Activated CD8-positive, alpha-beta memory T cell treated with anti-CD3 and anti-CD28 coated beads, Interleukin-2, amount 50 U/mL, for 24 hours (primary cell): ENCODE measurements around the gene ERBB3.
"Not testable (repeated sequence)": the region's sequence is repeated elsewhere in the genome, so short reads cannot be mapped to it uniquely, and the experiment has no call there.

ENCODE experiments used
- DNase-seq: peaks from one replicate; pipeline ENCODE4 v3.0.0-alpha.2; 2020; ENCODE audit errors: extremely low read depth

ERBB3 gene

GRCh38 chr12:56079723-56080555 is at the start of gene ERBB3:
ERBB3 (plus strand) TSS chr12:56080165; CDS start chr12:56080301, 136 bp downstream.
- DNase-seq, result peak; percentile 27

DNA sequence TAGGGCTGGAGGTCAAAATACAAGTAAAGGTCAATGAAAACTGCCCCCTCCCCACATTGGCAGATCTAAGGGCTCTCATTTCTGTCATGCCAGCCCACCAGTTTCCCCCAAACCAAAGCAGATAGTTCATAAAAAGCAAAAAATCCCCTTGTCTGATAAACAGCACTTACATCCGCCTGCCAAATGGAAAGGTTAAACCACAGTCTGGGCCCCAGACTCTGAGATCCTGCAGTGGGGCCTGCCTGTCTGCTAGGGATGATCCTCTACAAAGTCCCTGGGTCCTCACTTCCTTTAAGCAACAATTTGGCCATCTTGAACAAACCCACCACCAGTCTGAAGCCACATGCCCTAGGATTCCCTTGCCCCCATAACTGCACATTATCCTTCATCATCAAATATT is 48.0 kb upstream of the ERBB3 start:
- no peak for DNase-seq

- DNase-seq, result no peak
These were observed 45.2 kb upstream of the ERBB3 start for GRCh38 chr12:56034586-56035332.

DNA sequence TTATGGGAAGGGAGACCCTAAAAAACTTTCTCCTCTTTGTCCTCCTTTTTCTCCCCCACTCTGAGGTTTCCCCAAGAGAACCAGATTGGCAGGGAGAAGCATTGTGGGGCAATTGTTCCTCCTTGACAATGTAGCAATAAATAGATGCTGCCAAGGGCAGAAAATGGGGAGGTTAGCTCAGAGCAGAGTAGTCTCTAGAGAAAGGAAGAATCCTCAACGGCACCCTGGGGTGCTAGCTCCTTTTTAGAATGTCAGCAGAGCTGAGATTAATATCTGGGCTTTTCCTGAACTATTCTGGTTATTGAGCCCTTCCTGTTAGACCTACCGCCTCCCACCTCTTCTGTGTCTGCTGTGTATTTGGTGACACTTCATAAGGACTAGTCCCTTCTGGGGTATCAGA is 42.8 kb upstream of the ERBB3 start:
- DNase-seq, result no peak

GRCh38 chr12:56038022-56038655 is 41.8 kb upstream of the ERBB3 start:
- no peak for DNase-seq

- DNase-seq, result no peak
These were observed 39.8 kb upstream of the ERBB3 start for GRCh38 chr12:56040151-56040550.

- no peak for DNase-seq
These were observed 38.9 kb upstream of the ERBB3 start for GRCh38 chr12:56040963-56041551.

DNA sequence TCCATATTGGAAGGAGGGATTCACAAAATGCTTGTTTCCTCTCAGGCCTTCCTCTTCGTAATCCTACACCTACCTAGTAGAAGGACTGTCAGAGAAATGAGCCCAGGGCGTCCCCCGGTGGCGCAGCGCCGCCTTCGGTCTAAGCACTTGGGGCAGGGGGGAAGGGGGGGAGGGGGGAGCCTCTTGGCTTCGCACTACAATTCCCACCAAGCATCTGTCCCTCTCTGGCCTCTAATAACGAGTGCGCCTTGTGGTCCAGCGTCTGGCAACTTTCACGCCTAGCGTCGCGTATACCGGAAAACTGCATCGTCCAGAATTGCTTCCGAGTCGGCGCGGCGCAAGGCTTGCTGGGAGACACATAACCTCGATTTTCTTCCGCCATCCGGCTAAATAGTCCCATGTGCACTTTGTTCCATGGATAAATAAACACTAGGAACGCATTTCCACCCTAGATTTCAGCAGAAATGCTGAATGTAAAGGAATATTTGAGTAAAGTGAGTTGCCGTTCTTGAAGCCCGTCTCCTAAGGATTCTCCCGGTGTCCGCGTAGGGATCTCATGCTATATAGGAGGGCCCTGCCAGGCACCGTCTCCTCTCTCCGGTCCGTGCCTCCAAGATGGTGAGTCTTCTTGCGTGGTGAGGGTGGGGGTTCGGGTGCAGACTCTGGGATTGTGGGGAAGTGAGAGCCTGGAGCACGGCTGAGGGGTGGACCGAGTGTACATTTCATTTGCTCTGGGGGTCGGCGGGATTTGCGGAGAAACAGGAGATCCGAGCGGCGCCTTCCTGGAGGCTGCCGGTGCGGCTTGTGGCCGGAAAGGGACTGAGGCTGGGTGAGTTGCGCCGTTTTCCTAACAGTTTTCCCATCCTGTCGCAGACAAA is 38.2 kb upstream of the ERBB3 start, which contains the start of gene RPS26:
Gene RPS26 (plus strand): TSS at position 367 of the 878 bp plus-strand sequence. CDS start 249 bp downstream, at position 616.
- peak; percentile 87 for DNase-seq

DNA sequence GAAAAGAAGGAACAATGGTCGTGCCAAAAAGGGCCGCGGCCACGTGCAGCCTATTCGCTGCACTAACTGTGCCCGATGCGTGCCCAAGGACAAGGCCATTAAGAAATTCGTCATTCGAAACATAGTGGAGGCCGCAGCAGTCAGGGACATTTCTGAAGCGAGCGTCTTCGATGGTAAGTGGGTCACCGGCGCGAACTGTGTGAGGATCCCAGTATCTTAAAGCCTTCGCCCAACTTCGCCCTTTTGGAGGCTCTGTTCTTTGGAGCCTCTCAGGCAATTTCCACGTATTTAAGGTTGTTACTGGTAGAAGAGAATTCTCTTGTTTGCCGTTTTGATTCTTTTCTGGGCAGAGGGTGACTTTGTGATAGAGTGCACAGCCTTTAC is 37.5 kb upstream of the ERBB3 start:
- not testable (repeated sequence) for DNase-seq

- no peak for DNase-seq
These were observed 37.1 kb upstream of the ERBB3 start for GRCh38 chr12:56042843-56043242.

DNA sequence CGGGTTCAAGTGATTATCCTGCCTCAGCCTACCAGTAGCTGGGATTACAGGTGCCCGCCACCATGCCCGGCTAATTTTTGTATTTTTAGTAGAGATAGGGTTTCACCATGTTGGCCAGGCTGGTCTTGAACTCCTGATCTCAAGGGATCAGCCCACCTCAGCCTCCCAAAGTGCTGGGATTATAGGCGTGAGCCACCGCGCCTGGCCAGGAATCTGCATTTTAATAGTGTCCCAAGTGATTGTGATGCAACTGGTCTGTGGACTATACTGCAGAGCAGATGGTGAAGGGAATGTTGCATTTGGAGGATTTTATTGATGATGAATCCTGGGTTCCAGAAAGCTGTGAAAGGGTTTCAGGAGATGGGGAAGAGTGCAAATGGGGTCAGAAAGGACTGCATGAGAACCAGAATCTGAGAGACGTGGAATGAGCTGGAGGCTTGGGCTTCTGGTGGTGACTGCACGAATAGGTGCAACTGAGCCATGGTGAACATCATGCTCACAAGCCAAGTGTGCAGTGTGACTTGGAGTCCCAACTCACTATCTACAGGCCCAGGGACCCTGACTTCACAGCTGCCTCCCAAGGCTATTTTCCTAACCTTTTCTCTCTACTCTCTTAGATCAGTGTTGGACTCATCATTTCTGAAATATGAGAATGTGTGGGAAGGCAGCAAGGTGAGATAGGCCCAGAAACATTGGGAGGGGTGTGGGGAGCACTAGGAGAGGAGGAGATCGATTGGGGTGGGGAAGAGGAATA is 33.8 kb upstream of the ERBB3 start:
- DNase-seq, result no peak

- DNase-seq, result no peak
These were observed 26.5 kb upstream of the ERBB3 start for GRCh38 chr12:56053407-56053893.

GRCh38 chr12:56059964-56060363 is 20.0 kb upstream of the ERBB3 start:
- DNase-seq, result not testable (repeated sequence)

DNA sequence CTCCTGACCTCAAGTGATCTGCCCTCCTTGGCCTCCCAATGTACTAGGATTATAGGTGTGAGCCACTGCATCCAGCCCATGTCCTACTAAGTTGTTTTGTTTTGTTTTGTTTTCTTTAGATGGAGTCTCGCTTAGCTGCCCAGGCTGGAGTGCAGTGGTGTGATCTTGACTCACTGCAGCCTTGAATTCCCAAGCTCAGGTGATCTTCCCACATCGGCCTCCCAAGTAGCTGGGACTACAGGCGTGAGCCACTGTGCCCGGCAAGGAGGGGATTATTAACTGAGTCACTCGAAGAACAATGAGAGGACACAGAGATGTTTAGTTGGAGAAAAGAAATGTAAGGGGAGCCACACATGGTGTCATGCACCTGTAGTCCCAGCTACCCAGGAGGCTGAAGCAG is 18.0 kb upstream of the ERBB3 start:
- no peak for DNase-seq

DNA sequence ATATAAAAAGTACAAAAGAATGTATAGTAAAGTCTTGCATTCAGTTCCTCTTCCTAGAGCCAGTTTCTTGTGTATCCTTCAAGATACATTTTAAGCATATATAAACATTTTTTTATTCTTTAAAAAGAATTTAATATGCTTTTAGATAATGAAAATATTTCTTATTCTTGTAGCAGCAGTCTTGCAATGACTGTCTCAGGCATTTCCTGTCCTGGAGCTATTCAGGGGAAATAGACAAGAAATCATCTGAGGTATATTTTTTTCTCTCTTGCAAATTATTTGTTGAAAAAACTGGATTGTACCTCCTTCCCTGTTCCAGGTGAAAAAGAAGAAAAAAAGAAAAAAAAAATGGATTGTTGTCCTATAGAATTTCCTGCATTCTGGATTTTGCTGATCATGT is 17.0 kb upstream of the ERBB3 start:
- DNase-seq, result no peak

GRCh38 chr12:56071648-56072047 is 8.3 kb upstream of the ERBB3 start:
- no peak for DNase-seq

DNA sequence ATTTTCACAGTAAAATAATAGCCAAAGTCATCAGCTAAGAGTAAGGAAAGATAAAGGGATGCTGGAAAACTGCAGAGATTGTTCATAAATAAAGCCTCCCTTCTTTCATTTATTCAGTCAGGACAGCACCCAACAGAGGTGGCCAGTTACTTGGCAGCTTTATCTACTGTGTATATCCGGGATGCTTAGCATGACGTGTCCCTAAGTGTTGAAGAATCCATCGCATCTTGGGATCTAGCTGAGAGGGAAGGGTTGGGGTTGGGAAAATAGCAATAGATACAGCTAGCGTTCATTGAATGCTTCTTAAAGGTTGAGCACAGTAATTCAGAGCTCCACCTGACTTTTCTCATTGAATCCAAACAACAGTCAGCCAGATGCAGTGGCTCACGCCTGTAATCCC is 5.6 kb upstream of the ERBB3 start:
- no peak for DNase-seq

DNA sequence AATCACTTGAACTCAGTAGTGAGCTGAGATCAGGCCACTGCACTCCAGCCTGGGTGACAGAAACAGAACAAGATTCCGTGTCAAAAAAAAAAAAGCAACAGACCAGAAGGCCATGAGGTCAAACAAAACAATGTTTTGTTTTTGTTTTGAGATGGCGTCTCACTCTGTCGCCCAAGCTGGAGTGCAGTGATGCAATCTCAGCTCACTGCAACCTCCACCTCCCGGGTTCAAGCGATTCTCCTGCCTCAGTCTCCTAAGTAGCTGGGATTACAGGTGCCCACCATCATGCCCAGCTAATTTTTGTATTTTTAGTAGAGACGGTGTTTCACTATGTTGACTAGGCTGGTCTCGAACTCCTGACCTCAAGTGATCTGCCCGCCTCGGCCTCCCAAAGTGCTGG is 2.0 kb upstream of the ERBB3 start:
- not testable (repeated sequence) for DNase-seq

GRCh38 chr12:56078427-56078826 is 1.5 kb upstream of the ERBB3 start:
- DNase-seq, result no peak
